Measurements from ENCODE around the gene HS3ST3A1. TPM values are rescaled to one million over a fixed set of nuclear protein-coding genes. Genes with fewer than 3 reads are reported as not detected.

The HS3ST3A1 gene
- total RNA-seq, 2 experiments from 2014 or later: 0.22 to 1.2 TPM

GRCh38 chr17:13600475-13601321 is 1.0 kb downstream of the HS3ST3A1 start:
- H3K27ac ChIP-seq (ENCODE audit: low read depth in 1 of 2, low read length in 2 of 2): no peak overlapping the region
- ATAC-seq (ENCODE audit: poor library complexity) (no peak), DNase-seq (no peak)
- Mint-ChIP-seq H3K4me3 (no peak overlapping the region), H3K4me1 (ENCODE audit: low read depth) (peaks cover 13% of the 10 kb centered on the region), H3K9me3 (no peaks in the 10 kb centered on the region), H3K36me3 (ENCODE audit: low read depth) (no peaks in the 10 kb centered on the region), H3K27ac (no peak overlapping the region), H3K27me3 (peaks cover 69% of the 10 kb centered on the region)
- CTCF ChIA-PET: no interaction called here
- intact Hi-C loops (cut with DNase I, micrococcal nuclease): no loop called here
- peaks cover 13% of the 10 kb centered on the region for H3K4me1 ChIP-seq (ENCODE audit: insufficient read depth, low read length)
- H3K27me3 ChIP-seq (ENCODE audit: control insufficient read depth in 1 of 2, insufficient read depth in 2 of 2, low read length in 2 of 2): peaks cover 35 to 51% of the 10 kb centered on the region in 2 experiments
- H3K36me3 ChIP-seq (ENCODE audit: insufficient read depth, low read length): no peaks in the 10 kb centered on the region
- no peaks in the 10 kb centered on the region for H3K9me3 ChIP-seq (ENCODE audit: control insufficient read depth in 1 of 2, insufficient read depth in 1 of 2, low read length in 2 of 2)
- POLR2A ChIA-PET: no interaction called here
- TF ChIP-seq CTCF (IDR thresholded peaks at IDR 0.05): no peak
- no peak overlapping the region for H3K4me3 ChIP-seq (ENCODE audit: low read length)

GRCh38 chr17:13599864-13600263 is 1.9 kb downstream of the HS3ST3A1 start:
- no peak overlapping the region for H3K27ac Mint-ChIP-seq
- Histone ChIP-seq H3K27ac (ENCODE audit: low read depth in 1 of 2, low read length in 2 of 2) (no peak overlapping the region), H3K4me1 (ENCODE audit: insufficient read depth, low read length) (peaks cover 13% of the 10 kb centered on the region), H3K4me3 (ENCODE audit: low read length) (no peak overlapping the region), H3K9me3 (ENCODE audit: control insufficient read depth in 1 of 2, insufficient read depth in 1 of 2, low read length in 2 of 2) (no peaks in the 10 kb centered on the region), H3K27me3 (ENCODE audit: control insufficient read depth in 1 of 2, insufficient read depth in 2 of 2, low read length in 2 of 2) (peaks cover 35 to 51% of the 10 kb centered on the region in 2 experiments), H3K36me3 (ENCODE audit: insufficient read depth, low read length) (no peaks in the 10 kb centered on the region)
- H3K36me3 Mint-ChIP-seq (ENCODE audit: low read depth): no peaks in the 10 kb centered on the region
- POLR2A ChIA-PET: no interaction called here
- CTCF ChIA-PET: no interaction called here
- H3K27me3 Mint-ChIP-seq: peaks cover 68% of the 10 kb centered on the region
- H3K9me3 Mint-ChIP-seq: no peaks in the 10 kb centered on the region
- peaks cover 14% of the 10 kb centered on the region for H3K4me1 Mint-ChIP-seq (ENCODE audit: low read depth)
- no peak for TF ChIP-seq CTCF (IDR thresholded peaks at IDR 0.05)
- DNase-seq (no peak), ATAC-seq (ENCODE audit: poor library complexity) (no peak)
- intact Hi-C loops (cut with DNase I, micrococcal nuclease): loop anchor here (10.0 kb wide), 2 partner anchors 565 to 605 kb away; no protein-coding TSS in a partner anchor
- H3K4me3 Mint-ChIP-seq: no peak overlapping the region

- ChIA-PET CTCF (no interaction called here), POLR2A (no interaction called here)
- Mint-ChIP-seq H3K4me1 (ENCODE audit: low read depth) (peaks cover 18% of the 10 kb centered on the region), H3K36me3 (ENCODE audit: low read depth) (no peaks in the 10 kb centered on the region), H3K4me3 (no peak overlapping the region), H3K27ac (no peak overlapping the region), H3K9me3 (no peaks in the 10 kb centered on the region), H3K27me3 (peaks cover 64% of the 10 kb centered on the region)
- Histone ChIP-seq H3K4me1 (ENCODE audit: insufficient read depth, low read length) (peaks cover 13% of the 10 kb centered on the region), H3K27me3 (ENCODE audit: control insufficient read depth in 1 of 2, insufficient read depth in 2 of 2, low read length in 2 of 2) (peaks cover 35 to 51% of the 10 kb centered on the region in 2 experiments), H3K27ac (ENCODE audit: low read depth in 1 of 2, low read length in 2 of 2) (no peak overlapping the region), H3K4me3 (ENCODE audit: low read length) (no peak overlapping the region), H3K36me3 (ENCODE audit: insufficient read depth, low read length) (no peaks in the 10 kb centered on the region), H3K9me3 (ENCODE audit: control insufficient read depth in 1 of 2, insufficient read depth in 1 of 2, low read length in 2 of 2) (no peaks in the 10 kb centered on the region)
- intact Hi-C loops (cut with DNase I, micrococcal nuclease): loop anchor here (10.0 kb wide), 2 partner anchors 564 to 606 kb away; no protein-coding TSS in a partner anchor
- ATAC-seq (ENCODE audit: poor library complexity) (no peak), DNase-seq (no peak)
- TF ChIP-seq CTCF (IDR thresholded peaks at IDR 0.05): no peak
Observed at GRCh38 chr17:13599168-13599577, 2.6 kb downstream of the HS3ST3A1 start.
